Mesothelial cell of epicardium (in vitro differentiated cells): ENCODE measurements around the gene LEMD1. TPM values are rescaled to one million over a fixed set of nuclear protein-coding genes. Genes with fewer than 3 reads are reported as not detected.
A peak's percentile ranks its signal among the peaks of the same experiment; 100 is the strongest.

Source experiments
- DNase-seq, 2 experiments: peaks; one replicate each; pipeline ENCODE4 v3.0.0; 2021; ENCODE audit warnings: low spot score in 2 of 2; ENCODE audit not compliant: unreplicated experiment in 2 of 2
- H3K27ac Mint-ChIP-seq: 2 replicates; pipeline ENCODE4 v1.8.0; 2021; ENCODE audit warnings: mixed read lengths
- H3K27me3 Mint-ChIP-seq: 2 replicates; pipeline ENCODE4 v1.8.0; 2021; ENCODE audit warnings: low read depth, mixed read lengths
- H3K36me3 Mint-ChIP-seq: 2 replicates; pipeline ENCODE4 v1.8.0; 2021; ENCODE audit warnings: mixed read lengths
- H3K4me1 Mint-ChIP-seq: 2 replicates; pipeline ENCODE4 v1.8.0; 2021; ENCODE audit warnings: mixed read lengths
- H3K4me3 Mint-ChIP-seq: 2 replicates; pipeline ENCODE4 v1.8.0; 2021; ENCODE audit warnings: mild to moderate bottlenecking, moderate library complexity, mixed read lengths
- H3K9me3 Mint-ChIP-seq: 2 replicates; pipeline ENCODE4 v1.8.0; 2021; ENCODE audit warnings: mixed read lengths
- CTCF ChIP-seq: fragments of 200-600 bp; sonication (generic); IDR thresholded peaks from one replicate; pipeline ENCODE4 v1.5.0; 2021; ENCODE audit warnings: antibody characterized with exemption; ENCODE audit not compliant: unreplicated experiment
- total RNA-seq: library from RNA; stranded (reverse); gene quantifications from 3 replicates; pipeline ENCODE4 v1.2.1, GENCODE V29; 2021

LEMD1 gene
- total RNA-seq, 1 donor from 2014 or later = 1.3 TPM

- H3K27ac Mint-ChIP-seq = no peak overlapping the region
- TF ChIP-seq CTCF = no peak
- peaks cover 18% of the 10 kb centered on the region for H3K27me3 Mint-ChIP-seq
- no peak overlapping the region for H3K4me3 Mint-ChIP-seq
- no peaks in the 10 kb centered on the region for H3K4me1 Mint-ChIP-seq
- H3K36me3 Mint-ChIP-seq = no peaks in the 10 kb centered on the region
- no peak for DNase-seq
- no peaks in the 10 kb centered on the region for H3K9me3 Mint-ChIP-seq
These were observed 23.3 kb downstream of the LEMD1 start for GRCh38 chr1:205398586-205398985.

- no peaks in the 10 kb centered on the region for H3K36me3 Mint-ChIP-seq
- no peaks in the 10 kb centered on the region for H3K4me1 Mint-ChIP-seq
- TF ChIP-seq CTCF = peak; percentile 32
- no peak overlapping the region for H3K4me3 Mint-ChIP-seq
- H3K9me3 Mint-ChIP-seq = no peaks in the 10 kb centered on the region
- no peak for DNase-seq
- H3K27ac Mint-ChIP-seq = no peak overlapping the region
- H3K27me3 Mint-ChIP-seq = peaks cover 21% of the 10 kb centered on the region
These were observed 24.8 kb downstream of the LEMD1 start for GRCh38 chr1:205396967-205397616.

- no peak for TF ChIP-seq CTCF
- peaks cover 30% of the 10 kb centered on the region for H3K27me3 Mint-ChIP-seq
These were observed 26.2 kb downstream of the LEMD1 start for GRCh38 chr1:205395616-205396015.

GRCh38 chr1:205392650-205393049, 29.2 kb downstream of the LEMD1 start:
- Mint-ChIP-seq H3K4me3 (no peak overlapping the region), H3K4me1 (no peaks in the 10 kb centered on the region), H3K36me3 (no peaks in the 10 kb centered on the region), H3K27me3 (peaks cover 37% of the 10 kb centered on the region), H3K9me3 (no peaks in the 10 kb centered on the region), H3K27ac (no peak overlapping the region)
- no peak for DNase-seq
- TF ChIP-seq CTCF = no peak

More at GRCh38 chr1:205395616-205396015, 26.2 kb downstream of the LEMD1 start:
- Mint-ChIP-seq H3K9me3 (no peaks in the 10 kb centered on the region), H3K4me3 (no peak overlapping the region), H3K4me1 (no peaks in the 10 kb centered on the region), H3K27ac (no peak overlapping the region), H3K36me3 (no peaks in the 10 kb centered on the region)
- DNase-seq = no peak

- Mint-ChIP-seq H3K4me1 (no peaks in the 10 kb centered on the region), H3K4me3 (no peak overlapping the region)
- no peak for DNase-seq
These were observed 30.5 kb downstream of the LEMD1 start for GRCh38 chr1:205391386-205391785.

More at GRCh38 chr1:205391386-205391785, 30.5 kb downstream of the LEMD1 start:
- H3K36me3 Mint-ChIP-seq = no peaks in the 10 kb centered on the region
- peaks cover 34% of the 10 kb centered on the region for H3K27me3 Mint-ChIP-seq
- H3K27ac Mint-ChIP-seq = no peak overlapping the region
- H3K9me3 Mint-ChIP-seq = no peaks in the 10 kb centered on the region
- TF ChIP-seq CTCF = no peak
